Right ventricle myocardium superior (tissue), 1 donor: ENCODE measurements around the gene PALD1. TPM values are rescaled to one million over a fixed set of nuclear protein-coding genes. Genes with fewer than 3 reads are reported as not detected.

Source experiments
- ATAC-seq: fragments of 200-7000 bp; cut with Tn5 transposase; one replicate; pipeline ENCODE4 v1.9.1; 2020; ENCODE audit warnings: mild to moderate bottlenecking; ENCODE audit not compliant: poor library complexity
- DNase-seq: peaks from one replicate; pipeline ENCODE4 v3.0.0-alpha.2; 2020
- intact Hi-C: fragments of 100-400 bp; cut with DNase I; formaldehyde crosslinking; loops from one replicate; pipeline ENCODE4 v1.11.2; 2022
- total RNA-seq: library from RNA; stranded (reverse); fragmentation: NEBNext Ultra II Directional; extraction: Animal tissue kit (Norgen Biotek cat#: 25700); gene quantifications from one replicate; pipeline ENCODE4 v1.2.1, GENCODE V29; 2021
- donor health status: DM: no; HTN: yes; CAD: no; lungs with severe emphysema.

PALD1 gene
- total RNA-seq, 1 donor from 2014 or later = 4.6 TPM

DNA sequence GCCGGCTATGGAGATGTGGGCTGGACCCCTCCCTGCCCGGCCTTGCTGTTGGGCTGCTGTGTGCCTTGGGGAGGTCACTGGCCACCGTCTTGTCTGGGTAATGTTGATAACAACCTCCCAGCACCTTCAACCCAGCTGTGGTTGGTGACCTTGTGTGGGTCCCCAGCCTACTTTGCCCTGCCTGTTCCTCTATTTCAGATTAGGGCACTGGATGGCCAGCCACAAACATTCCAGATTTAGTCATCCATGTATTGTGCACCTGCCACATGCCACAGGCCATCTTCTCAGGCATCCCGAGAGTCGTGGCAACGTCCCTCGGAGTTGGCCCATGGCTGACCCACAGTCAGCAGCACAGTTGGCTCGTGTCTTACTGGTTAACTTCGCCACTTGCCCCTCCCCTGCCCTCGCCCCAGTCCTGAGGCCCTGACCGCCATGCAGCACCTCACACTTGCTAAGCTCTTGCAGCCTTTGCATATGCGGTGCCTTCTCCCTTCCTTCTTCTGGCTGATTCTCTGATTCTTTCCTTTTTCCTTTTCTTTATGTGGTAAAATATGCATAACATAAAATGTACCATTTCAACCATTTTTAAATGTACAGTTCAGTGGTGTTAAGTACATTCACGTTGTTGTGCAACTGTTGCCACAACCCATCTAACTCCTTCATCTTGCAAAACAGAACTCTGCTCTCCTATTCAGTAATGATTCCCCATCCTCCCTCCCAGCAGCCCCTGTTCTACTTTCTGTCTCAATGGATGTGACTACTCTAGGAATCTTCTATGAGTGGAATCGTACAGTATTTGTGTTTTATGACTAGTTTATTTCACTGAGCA is 63.4 kb downstream of the PALD1 start:
- ATAC-seq (no peak), DNase-seq (peak; percentile 29)
- intact Hi-C loops = no loop called here

GRCh38 chr10:70542565-70542938 is 64.0 kb downstream of the PALD1 start:
- DNase-seq (no peak), ATAC-seq (no peak)
- intact Hi-C loops = no loop called here

DNA sequence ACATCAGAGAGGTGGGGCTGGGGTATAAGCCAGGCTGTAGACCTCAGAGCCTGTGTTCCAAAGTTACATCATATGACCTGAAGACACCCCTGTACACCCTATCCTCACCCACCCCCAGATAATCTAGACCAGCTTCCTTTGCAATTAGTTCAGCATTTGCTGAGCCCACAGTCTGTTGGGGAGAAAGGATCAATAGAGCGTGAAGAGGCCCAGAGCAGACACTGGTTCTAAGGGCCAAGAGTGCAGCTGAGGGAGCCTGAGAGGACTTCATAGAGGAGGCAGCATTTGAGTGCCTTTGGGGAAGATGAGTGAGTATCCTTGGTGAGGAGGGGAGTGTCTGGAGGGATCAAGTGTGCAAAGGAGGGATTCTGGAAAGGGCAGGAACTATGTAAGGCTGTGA is 65.3 kb downstream of the PALD1 start:
- intact Hi-C loops = no loop called here
- ATAC-seq (no peak), DNase-seq (no peak)

GRCh38 chr10:70544431-70545340 is 66.1 kb downstream of the PALD1 start:
- ATAC-seq (no peak), DNase-seq (no peak)
- intact Hi-C loops = no loop called here

GRCh38 chr10:70546584-70546983 is 68.0 kb downstream of the PALD1 start:
- no peak for ATAC-seq
- peak; percentile 15 for DNase-seq
- intact Hi-C loops = no loop called here

DNA sequence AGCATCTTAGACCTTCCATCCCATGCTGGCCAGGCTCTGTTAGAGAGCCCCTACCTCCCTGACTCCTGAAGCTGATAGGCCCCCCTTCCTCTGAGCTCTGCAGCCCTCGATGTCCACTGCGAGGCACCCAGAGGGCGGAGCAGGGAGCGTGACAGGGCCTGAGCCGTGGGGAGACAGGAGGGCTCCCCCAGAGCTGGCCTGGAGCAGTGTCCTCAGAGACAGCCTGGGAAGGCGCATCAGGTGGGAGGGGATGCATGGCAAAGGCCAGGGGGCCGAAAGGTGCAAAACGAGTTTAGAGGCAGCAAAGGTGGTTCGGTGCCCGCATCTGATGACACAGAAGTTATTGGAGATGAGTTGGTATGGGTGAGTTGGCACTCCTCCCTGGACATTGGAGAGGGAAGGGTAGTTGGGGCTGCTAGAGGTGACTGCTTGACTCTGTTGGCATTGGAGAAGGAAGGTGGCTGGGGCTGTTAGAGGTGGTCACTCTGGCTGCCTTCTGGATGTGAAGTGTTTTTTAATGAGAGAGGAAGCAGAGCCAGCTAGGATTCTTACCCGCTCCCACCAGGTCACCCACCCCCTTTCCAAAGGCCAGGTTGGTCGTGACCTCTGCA is 70.9 kb downstream of the PALD1 start:
- intact Hi-C loops = no loop called here
- ATAC-seq (peak; percentile 3), DNase-seq (peak; percentile 37)

DNA sequence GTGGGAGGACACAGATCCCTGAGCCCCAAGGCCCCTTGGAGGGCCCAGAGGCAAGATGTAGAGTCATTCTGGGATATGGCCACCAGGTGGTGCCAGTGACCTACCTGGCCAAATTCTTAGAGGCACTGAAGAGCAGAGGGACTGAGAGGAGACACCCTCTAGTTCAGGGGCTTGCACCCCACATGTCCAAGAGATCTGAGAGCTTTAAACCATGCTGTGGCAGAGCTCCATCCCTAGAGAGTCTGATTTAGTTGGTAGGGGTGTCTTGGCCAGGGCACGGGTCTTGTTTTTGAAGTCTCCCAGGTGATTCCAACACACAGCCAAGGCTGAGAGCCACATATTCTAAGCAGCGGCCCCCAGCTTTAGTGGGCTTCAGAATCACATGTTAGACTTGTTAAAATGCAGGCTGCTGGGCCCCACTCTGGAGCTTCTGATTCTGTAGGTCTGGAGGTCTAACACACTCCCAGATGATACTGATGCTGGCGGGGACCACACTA is 71.4 kb downstream of the PALD1 start:
- intact Hi-C loops = loop anchor here (2.0 to 10.0 kb wide), 3 partner anchors 125 to 332 kb away; partner anchors contain the start of gene ADAMTS14
- DNase-seq (peak; percentile 79), ATAC-seq (peak; percentile 83)

DNA sequence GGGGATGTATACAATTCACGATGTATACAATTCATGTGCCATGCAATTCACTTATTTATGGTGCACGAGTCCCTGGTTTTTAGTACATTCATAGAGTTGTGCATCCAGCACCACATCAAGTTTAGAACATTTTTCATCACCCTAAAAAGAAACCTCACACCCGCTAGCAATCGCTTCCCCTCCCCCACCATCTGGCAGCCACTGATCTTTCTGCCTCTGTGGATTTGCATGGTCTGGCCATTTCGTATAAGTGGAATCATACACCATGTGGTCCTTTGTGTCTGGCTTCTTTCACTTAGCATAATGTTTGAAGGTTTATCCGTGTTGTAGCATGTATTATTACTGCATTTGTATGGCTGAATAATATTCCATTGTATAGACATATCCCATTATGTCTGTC is 71.9 kb downstream of the PALD1 start:
- DNase-seq (peak; percentile 23), ATAC-seq (no peak)
- intact Hi-C loops = loop anchor here (2.0 to 10.0 kb wide), 3 partner anchors 124 to 332 kb away; partner anchors contain the start of gene ADAMTS14

DNA sequence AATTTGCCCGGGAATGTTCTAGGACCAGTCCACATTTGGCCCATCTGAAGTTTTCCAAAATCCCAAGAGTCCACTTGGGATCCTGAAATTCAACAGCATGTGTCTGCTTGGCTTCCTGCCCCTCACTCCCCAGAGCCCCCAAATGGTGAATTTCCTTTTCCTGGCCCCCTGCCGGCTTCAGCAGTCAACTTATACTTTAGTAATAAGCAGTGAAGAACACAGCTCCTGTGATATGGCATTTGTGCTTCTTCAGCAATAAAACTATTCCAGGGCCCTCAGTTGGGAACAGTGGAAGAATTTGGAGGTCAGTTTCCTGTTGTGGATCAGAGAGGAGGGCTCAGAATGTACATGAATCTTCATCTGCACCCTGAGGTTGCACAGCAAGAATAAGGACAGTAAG is 72.9 kb downstream of the PALD1 start:
- intact Hi-C loops = loop anchor here (2.0 to 10.0 kb wide), 3 partner anchors 123 to 331 kb away; partner anchors contain the start of gene ADAMTS14
- ATAC-seq (no peak), DNase-seq (peak; percentile 22)

- DNase-seq = peak; percentile 58
- intact Hi-C loops = loop anchor here (2.0 to 10.0 kb wide), 3 partner anchors 123 to 330 kb away; partner anchors contain the start of gene ADAMTS14
- peak; percentile 59 for ATAC-seq
Measured at GRCh38 chr10:70551971-70552422, 73.4 kb downstream of the PALD1 start.

DNA sequence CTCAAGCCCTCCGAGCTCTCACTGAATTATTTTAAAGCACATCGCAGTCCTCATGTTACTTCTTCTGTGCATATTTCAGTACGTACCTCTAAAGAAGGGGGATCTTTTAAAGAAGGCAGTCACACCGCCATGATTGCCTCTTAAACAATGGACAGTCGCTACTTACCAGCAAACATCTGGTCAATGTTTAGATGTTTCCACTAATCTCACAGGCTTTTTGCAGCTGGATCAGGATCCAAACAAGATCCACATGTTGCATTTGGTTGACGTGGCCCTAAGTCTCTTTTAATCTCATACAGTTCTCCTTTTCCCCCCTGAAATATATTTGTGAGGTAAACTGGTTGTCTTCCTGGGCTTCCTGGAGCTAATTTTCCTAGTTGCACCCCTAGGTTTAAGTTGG is 74.0 kb downstream of the PALD1 start:
- no peak for DNase-seq
- no peak for ATAC-seq
- intact Hi-C loops = loop anchor here (5.0 to 10.0 kb wide), 2 partner anchors 122 to 330 kb away; partner anchors contain the start of gene ADAMTS14

DNA sequence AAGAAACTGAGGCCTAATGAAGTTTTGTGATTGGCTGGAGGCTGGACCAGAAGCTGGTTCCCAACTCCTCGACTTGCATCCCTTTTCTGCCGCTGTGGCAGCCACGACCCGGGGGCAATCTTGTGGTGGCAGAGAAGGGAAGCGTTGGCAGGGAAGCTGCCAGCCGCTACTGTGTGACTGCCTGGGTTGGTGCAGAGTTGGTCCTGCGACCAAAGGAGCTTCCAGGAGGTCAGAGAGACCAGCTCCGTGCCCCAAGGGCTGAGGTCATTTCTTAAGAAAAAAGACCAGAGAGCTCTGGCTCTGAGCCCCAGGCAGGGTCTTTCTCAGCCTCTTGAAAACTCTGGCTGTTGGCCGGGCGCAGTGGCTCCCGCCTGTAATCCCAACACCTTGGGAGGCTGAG is 76.8 kb downstream of the PALD1 start:
- intact Hi-C loops = loop anchor here (10.0 kb wide), 1 partner anchor 119 kb away; the partner anchor contains the start of gene ADAMTS14
- ATAC-seq (no peak), DNase-seq (no peak)

GRCh38 chr10:70557086-70557845 is 78.7 kb downstream of the PALD1 start:
- ATAC-seq = no peak
- DNase-seq = no peak
- intact Hi-C loops = loop anchor here (10.0 kb wide), 1 partner anchor 118 kb away; the partner anchor contains the start of gene ADAMTS14

- no peak for ATAC-seq
- no peak for DNase-seq
- intact Hi-C loops = loop anchor here (10.0 kb wide), 1 partner anchor 117 kb away; the partner anchor contains the start of gene ADAMTS14
Measured at GRCh38 chr10:70557876-70558275, 79.3 kb downstream of the PALD1 start.

DNA sequence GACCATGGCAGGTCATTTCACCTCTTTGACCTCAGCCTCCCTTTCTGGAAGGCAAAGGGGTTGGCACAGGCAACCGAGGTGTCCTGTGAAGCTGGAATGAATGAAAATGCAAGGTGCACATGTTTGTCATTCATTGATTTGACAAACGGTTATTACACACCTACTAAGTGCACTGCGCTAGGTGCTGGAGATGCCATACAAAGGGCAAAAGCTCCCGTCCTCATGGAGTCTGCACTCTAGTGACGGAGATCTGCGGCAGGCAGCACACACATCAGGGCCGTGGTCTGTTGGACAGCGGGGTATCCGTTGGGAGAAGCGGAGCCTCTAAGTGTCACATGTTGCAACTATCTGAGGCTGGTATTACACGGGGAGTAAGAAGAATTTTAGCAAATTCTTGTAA is 79.7 kb downstream of the PALD1 start:
- intact Hi-C loops = loop anchor here (10.0 kb wide), 1 partner anchor 117 kb away; the partner anchor contains the start of gene ADAMTS14
- no peak for ATAC-seq
- DNase-seq = no peak

GRCh38 chr10:70558871-70559810 is 80.6 kb downstream of the PALD1 start:
- ATAC-seq (peak; percentile 83), DNase-seq (peak; percentile 77)
- intact Hi-C loops = loop anchor here (10.0 kb wide), 1 partner anchor 116 kb away; the partner anchor contains the start of gene ADAMTS14
